ENCODE measurements around the gene CEP41.

DNA sequence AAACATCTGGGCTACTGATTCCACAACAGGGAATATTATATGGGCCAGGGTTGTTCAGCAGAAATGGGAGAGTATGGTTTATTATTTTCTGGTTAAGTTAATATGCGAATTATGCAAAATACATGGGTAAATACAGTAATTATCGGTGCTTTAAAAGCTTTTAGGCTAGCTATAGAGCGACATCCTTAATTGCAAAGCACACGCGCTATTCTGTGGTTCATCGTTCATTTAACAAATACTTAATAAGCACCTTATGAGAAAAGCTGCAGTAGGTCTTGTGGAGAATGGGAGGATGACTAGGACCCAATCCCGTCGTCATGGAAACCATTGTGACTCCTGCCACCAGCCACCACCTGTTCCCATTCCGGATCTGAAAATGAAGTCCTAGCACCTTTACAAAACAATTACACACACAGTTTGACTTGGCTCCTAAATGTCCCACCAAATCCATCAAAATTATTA is 623 bp upstream of the CEP41 start:
- TF ChIP-seq MAX (IDR thresholded peaks at IDR 0.05) (no peak), CTCF (IDR thresholded peaks at IDR 0.05; ENCODE audit: low read depth, low read length, missing input control) (no peak), SP1 (IDR thresholded peaks at IDR 0.05) (no peak), REST (IDR thresholded peaks at IDR 0.05) (no peak), YY1 (IDR thresholded peaks at IDR 0.05) (peak; percentile 5), TAF1 (conservative IDR thresholded peaks at IDR 0.05) (no peak), HNF4G (IDR thresholded peaks at IDR 0.05) (no peak), GABPA (IDR thresholded peaks at IDR 0.05 in 1 of 2, conservative IDR thresholded peaks at IDR 0.05 in 1 of 2) (no peak), JUND (IDR thresholded peaks at IDR 0.05) (no peak), RAD21 (IDR thresholded peaks at IDR 0.05) (no peak), RXRA (IDR thresholded peaks at IDR 0.05) (no peak), FOXA1 (IDR thresholded peaks at IDR 0.05) (no peak)
- TF ChIP-seq, protein P1, sequence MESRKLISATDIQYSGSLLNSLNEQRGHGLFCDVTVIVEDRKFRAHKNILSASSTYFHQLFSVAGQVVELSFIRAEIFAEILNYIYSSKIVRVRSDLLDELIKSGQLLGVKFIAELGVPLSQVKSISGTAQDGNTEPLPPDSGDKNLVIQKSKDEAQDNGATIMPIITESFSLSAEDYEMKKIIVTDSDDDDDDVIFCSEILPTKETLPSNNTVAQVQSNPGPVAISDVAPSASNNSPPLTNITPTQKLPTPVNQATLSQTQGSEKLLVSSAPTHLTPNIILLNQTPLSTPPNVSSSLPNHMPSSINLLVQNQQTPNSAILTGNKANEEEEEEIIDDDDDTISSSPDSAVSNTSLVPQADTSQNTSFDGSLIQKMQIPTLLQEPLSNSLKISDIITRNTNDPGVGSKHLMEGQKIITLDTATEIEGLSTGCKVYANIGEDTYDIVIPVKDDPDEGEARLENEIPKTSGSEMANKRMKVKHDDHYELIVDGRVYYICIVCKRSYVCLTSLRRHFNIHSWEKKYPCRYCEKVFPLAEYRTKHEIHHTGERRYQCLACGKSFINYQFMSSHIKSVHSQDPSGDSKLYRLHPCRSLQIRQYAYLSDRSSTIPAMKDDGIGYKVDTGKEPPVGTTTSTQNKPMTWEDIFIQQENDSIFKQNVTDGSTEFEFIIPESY (IDR thresholded peaks at IDR 0.05), result no peak
- TF ChIP-seq, protein P2, sequence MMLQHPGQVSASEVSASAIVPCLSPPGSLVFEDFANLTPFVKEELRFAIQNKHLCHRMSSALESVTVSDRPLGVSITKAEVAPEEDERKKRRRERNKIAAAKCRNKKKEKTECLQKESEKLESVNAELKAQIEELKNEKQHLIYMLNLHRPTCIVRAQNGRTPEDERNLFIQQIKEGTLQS (IDR thresholded peaks at IDR 0.05), result no peak
